A673 (cell line): Measurements from ENCODE around the gene UBASH3B.

Source experiments
- EZH2 ChIP-seq: fragments of 200-600 bp; sonication (generic); IDR thresholded peaks from 2 replicates; pipeline ENCODE4 v1.6.1; 2017; ENCODE audit warnings: borderline replicate concordance, low read depth, mild to moderate bottlenecking, mixed read lengths, antibody characterized with exemption, low read length; ENCODE audit not compliant: poor library complexity, severe bottlenecking
- TF ChIP-seq, protein P1 (sequence below): fragments of 300-800, 200-600 bp; sonication (generic); conservative IDR thresholded peaks from 2 replicates; pipeline ENCODE4 v1.5.1; 2017; ENCODE audit warnings: low read depth, mild to moderate bottlenecking, antibody characterized with exemption, low read length, moderate library complexity, mixed read lengths

DNA sequence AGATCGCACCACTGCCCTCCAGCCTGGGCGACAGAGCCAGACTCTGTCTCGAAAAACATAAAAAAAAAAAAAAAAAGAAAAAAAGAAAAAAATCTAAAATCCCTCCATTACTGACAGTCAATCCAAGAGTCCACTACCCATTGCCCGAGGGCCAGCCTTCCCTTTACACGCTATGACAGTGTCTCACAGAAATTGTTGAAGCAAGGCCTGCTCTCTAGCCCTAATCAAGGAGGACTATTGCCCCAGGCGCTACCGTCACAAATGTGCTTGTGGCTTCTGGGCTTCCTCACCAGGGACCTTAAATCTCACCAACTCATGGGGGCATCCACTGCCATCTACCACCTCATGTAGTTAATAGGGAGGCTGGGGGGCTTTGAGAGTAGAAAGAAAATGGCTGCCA, 49.9 kb downstream of the UBASH3B start:
- TF ChIP-seq, protein P1, sequence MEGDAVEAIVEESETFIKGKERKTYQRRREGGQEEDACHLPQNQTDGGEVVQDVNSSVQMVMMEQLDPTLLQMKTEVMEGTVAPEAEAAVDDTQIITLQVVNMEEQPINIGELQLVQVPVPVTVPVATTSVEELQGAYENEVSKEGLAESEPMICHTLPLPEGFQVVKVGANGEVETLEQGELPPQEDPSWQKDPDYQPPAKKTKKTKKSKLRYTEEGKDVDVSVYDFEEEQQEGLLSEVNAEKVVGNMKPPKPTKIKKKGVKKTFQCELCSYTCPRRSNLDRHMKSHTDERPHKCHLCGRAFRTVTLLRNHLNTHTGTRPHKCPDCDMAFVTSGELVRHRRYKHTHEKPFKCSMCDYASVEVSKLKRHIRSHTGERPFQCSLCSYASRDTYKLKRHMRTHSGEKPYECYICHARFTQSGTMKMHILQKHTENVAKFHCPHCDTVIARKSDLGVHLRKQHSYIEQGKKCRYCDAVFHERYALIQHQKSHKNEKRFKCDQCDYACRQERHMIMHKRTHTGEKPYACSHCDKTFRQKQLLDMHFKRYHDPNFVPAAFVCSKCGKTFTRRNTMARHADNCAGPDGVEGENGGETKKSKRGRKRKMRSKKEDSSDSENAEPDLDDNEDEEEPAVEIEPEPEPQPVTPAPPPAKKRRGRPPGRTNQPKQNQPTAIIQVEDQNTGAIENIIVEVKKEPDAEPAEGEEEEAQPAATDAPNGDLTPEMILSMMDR, result no peak
- TF ChIP-seq EZH2, result no peak
